Measurements from ENCODE around the gene SKIDA1.

DNA sequence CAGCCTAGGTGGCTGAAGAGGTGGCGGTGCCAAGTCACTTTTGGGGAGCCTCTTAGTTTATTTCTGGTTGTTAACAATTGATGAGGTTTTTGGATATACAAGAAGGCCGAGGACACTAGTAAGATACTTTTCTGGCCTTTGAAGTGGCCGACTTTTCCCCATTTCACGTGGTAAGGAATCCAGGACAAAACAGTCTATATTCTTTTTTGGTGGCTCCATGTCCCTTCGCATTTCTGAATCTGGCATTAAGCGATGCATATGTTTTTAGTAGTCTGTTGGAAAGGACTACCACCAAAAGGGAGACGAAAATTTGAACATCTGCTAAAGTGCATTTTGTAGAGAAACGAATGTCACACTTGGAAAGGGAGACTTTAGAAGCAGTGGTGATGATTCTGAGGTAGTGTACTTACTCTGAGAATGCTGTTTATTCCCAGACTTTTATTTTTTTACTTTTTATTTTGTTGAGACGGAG lies 10.0 kb upstream of the SKIDA1 start:
- TF ChIP-seq POLR2AphosphoS5 (IDR thresholded peaks at IDR 0.05; ENCODE audit: low read depth, low read length) (no peak), TAF1 (IDR thresholded peaks at IDR 0.05; ENCODE audit: borderline replicate concordance, low read depth, low read length) (no peak)
